HepG2 (cell line): ENCODE results near the gene PRKCZ. TPM values are rescaled to one million over a fixed set of nuclear protein-coding genes. Genes with fewer than 3 reads are reported as not detected.

Experiments
- ATAC-seq: fragments of 200-7000 bp; cut with Tn5 transposase; 3 replicates; pipeline ENCODE4 v1.9.1; 2020; ENCODE audit warnings: mild to moderate bottlenecking, moderate library complexity
- BruUV-seq: library from RNA; stranded (reverse); fragments of 400-500 nt; replicated peaks from 2 replicates; lab custom pipeline; 2021; lab: Mats Ljungman, UMichigan
- CTCF ChIA-PET: fragments of 300-600 bp; formaldehyde crosslinking; extraction: SDS; loops from one replicate; lab custom pipeline; 2021; ENCODE audit warnings: low total read pairs, inconsistent platforms, low intra/inter-chr PET ratio; lab: Yijun Ruan, JAX
- POLR2A ChIA-PET: fragments of 350-600 bp; sonication (Branson Sonifier 250); formaldehyde crosslinking; loops from one replicate; lab custom pipeline; 2020; ENCODE audit warnings: antibody characterized with exemption, inconsistent platforms; lab: Yijun Ruan, JAX
- DNase-seq: peaks from one replicate; pipeline ENCODE4 v3.0.0-alpha.2; 2015; ENCODE audit warnings: low spot score
- FAIRE-seq: peaks from 3 replicates; lab custom pipeline; 2011; peaks lifted over from hg19 to GRCh38; lab: Jason Lieb, UNC
- H2AFZ ChIP-seq: one replicate; pipeline ENCODE4 v1.6.1; 2011; ENCODE audit warnings: low read length, inconsistent platforms
- H3K27ac ChIP-seq: fragments of 300-600 bp; 3 replicates; pipeline ENCODE4 v1.8.0; 2011; ENCODE audit warnings: mixed run types, mild to moderate bottlenecking, mixed read lengths, low read length, inconsistent platforms; ENCODE audit not compliant: insufficient read depth; ENCODE audit errors: extremely low read length
- H3K27me3 ChIP-seq, 2 experiments: fragments of 200-600 bp in 1 of 2; 2 replicates in 1 of 2; 3 replicates in 1 of 2; pipeline versions ENCODE4 v1.6.0 to v1.8.0; 2011; ENCODE audit warnings: low read length in 2 of 2, mild to moderate bottlenecking in 2 of 2, moderate library complexity in 2 of 2, inconsistent platforms in 1 of 2; ENCODE audit not compliant: insufficient read depth in 2 of 2, control insufficient read depth in 1 of 2
- H3K36me3 ChIP-seq, 2 experiments: fragments of 200-600 bp in 1 of 2; replicated peaks in 1 of 2; 2 replicates in 1 of 2; 3 replicates in 1 of 2; pipeline versions ENCODE4 v1.5.1 to v1.8.0; 2011; ENCODE audit warnings: low read length in 2 of 2, inconsistent platforms in 1 of 2; ENCODE audit not compliant: insufficient read depth in 2 of 2, control insufficient read depth in 1 of 2
- H3K4me1 ChIP-seq: 2 replicates; pipeline ENCODE4 v1.5.1; 2012; ENCODE audit warnings: low read length, inconsistent platforms; ENCODE audit not compliant: insufficient read depth
- H3K4me2 ChIP-seq: 2 replicates; pipeline ENCODE4 v1.6.0; 2011; ENCODE audit warnings: low read depth, low read length, inconsistent platforms
- H3K4me3 ChIP-seq, 3 experiments: fragments of 200-600 bp in 1 of 3; sonication (generic), shearing (Covaris generic) in 1 of 3; replicated peaks in 1 of 3; 2 replicates each; pipeline ENCODE4 v1.5.1; 2011 to 2016; ENCODE audit warnings: low read length in 3 of 3, inconsistent platforms in 2 of 3, low read depth in 2 of 3, mild to moderate bottlenecking in 2 of 3, control low read depth in 1 of 3, mixed read lengths in 1 of 3; ENCODE audit not compliant: insufficient read depth in 1 of 3
- H3K79me2 ChIP-seq: one replicate; pipeline ENCODE4 v1.6.1; 2011; ENCODE audit warnings: low read length, inconsistent platforms; ENCODE audit not compliant: insufficient read depth
- H3K9ac ChIP-seq: 2 replicates; pipeline ENCODE4 v1.6.0; 2011; ENCODE audit warnings: mild to moderate bottlenecking, low read depth, low read length, inconsistent platforms; ENCODE audit not compliant: insufficient read depth
- H3K9me3 ChIP-seq: 2 replicates; pipeline ENCODE4 v1.5.1; 2012; ENCODE audit warnings: mild to moderate bottlenecking, low read length
- H4K20me1 ChIP-seq: 2 replicates; pipeline ENCODE4 v1.6.0; 2011; ENCODE audit warnings: inconsistent platforms, mild to moderate bottlenecking, low read length, moderate library complexity; ENCODE audit not compliant: insufficient read depth
- DPF2 ChIP-seq: sonication (generic); formaldehyde crosslinking; IDR thresholded peaks from 2 replicates; pipeline ENCODE4 v1.4.0; 2020; ENCODE audit warnings: mild to moderate bottlenecking, low read depth, missing genetic modification reagents, borderline replicate concordance
- EP300 ChIP-seq, 3 experiments: sonication (generic) in 1 of 3; formaldehyde crosslinking in 1 of 3; IDR thresholded peaks; 2 replicates each; pipeline versions ENCODE4 v1.5.1 to v1.6.1; 2011 to 2020; ENCODE audit warnings: low read depth in 2 of 3, low read length in 2 of 3, borderline replicate concordance in 1 of 3, improper control_type of control experiment in 1 of 3, mild to moderate bottlenecking in 1 of 3, missing genetic modification reagents in 1 of 3, moderate library complexity in 1 of 3
- GATAD2A ChIP-seq: IDR thresholded peaks from 2 replicates; pipeline ENCODE4 v1.6.1; 2016
- IRF2 ChIP-seq: IDR thresholded peaks from 2 replicates; pipeline ENCODE4 v1.6.1; 2018; ENCODE audit warnings: missing genetic modification reagents, missing compliant biosample characterization
- JARID2 ChIP-seq: sonication (generic); formaldehyde crosslinking; IDR thresholded peaks from 2 replicates; pipeline ENCODE4 v1.8.1; 2023; ENCODE audit warnings: missing genetic modification reagents, inconsistent platforms; ENCODE audit not compliant: insufficient replicate concordance
- NONO ChIP-seq, 2 experiments: fragments of 450-650 bp in 1 of 2; sonication (generic) in 1 of 2; formaldehyde crosslinking in 1 of 2; IDR thresholded peaks in 1 of 2; conservative IDR thresholded peaks in 1 of 2; 2 replicates each; pipeline versions ENCODE4 v1.6.1 to v1.8.0; 2017 to 2022; ENCODE audit warnings: mild to moderate bottlenecking in 1 of 2, missing genetic modification reagents in 1 of 2, moderate library complexity in 1 of 2
- NR2F6 ChIP-seq, 2 experiments: IDR thresholded peaks; 2 replicates each; pipeline ENCODE4 v1.6.1; 2016; ENCODE audit warnings: antibody characterized with exemption in 1 of 2, mild to moderate bottlenecking in 1 of 2
- RARA ChIP-seq: IDR thresholded peaks from 2 replicates; pipeline ENCODE4 v1.6.1; 2016; ENCODE audit warnings: missing genetic modification reagents, missing compliant biosample characterization
- TBX3 ChIP-seq: fragments of 450-650 bp; IDR thresholded peaks from 2 replicates; pipeline ENCODE4 v1.6.1; 2017; ENCODE audit warnings: antibody characterized with exemption, mild to moderate bottlenecking, inconsistent platforms, borderline replicate concordance
- THAP7 ChIP-seq: sonication (generic); formaldehyde crosslinking; IDR thresholded peaks from 2 replicates; pipeline ENCODE4 v1.8.1; 2023; ENCODE audit warnings: mild to moderate bottlenecking, missing genetic modification reagents
- TOPORS ChIP-seq: sonication (generic); formaldehyde crosslinking; IDR thresholded peaks from 2 replicates; pipeline ENCODE4 v1.8.0; 2023; ENCODE audit warnings: mild to moderate bottlenecking, missing genetic modification reagents
- YEATS4 ChIP-seq: sonication (generic); formaldehyde crosslinking; IDR thresholded peaks from 2 replicates; pipeline ENCODE4 v1.4.0; 2020; ENCODE audit warnings: missing genetic modification reagents, borderline replicate concordance
- ZBTB7A ChIP-seq: sonication (generic); formaldehyde crosslinking; IDR thresholded peaks from 2 replicates; pipeline ENCODE4 v1.8.0; 2022; ENCODE audit warnings: mild to moderate bottlenecking, missing genetic modification reagents
- ZMYM3 ChIP-seq: sonication (generic); formaldehyde crosslinking; IDR thresholded peaks from 2 replicates; pipeline ENCODE4 v1.5.1; 2020; ENCODE audit warnings: mild to moderate bottlenecking, missing genetic modification reagents
- ZNF136 ChIP-seq: sonication (generic); formaldehyde crosslinking; IDR thresholded peaks from 2 replicates; pipeline ENCODE4 v1.8.1; 2022; ENCODE audit warnings: low read depth, mild to moderate bottlenecking, moderate library complexity, missing genetic modification reagents
- ZNF180 ChIP-seq: sonication (generic); formaldehyde crosslinking; IDR thresholded peaks from 2 replicates; pipeline ENCODE4 v1.4.0; 2020; ENCODE audit warnings: low read depth, missing genetic modification reagents, borderline replicate concordance
- ZNF207 ChIP-seq: fragments of 450-650 bp; IDR thresholded peaks from 2 replicates; pipeline ENCODE4 v1.6.1; 2016; ENCODE audit warnings: antibody characterized with exemption, borderline replicate concordance
- ZNF496 ChIP-seq: sonication (generic); formaldehyde crosslinking; IDR thresholded peaks from 2 replicates; pipeline ENCODE4 v1.8.1; 2023; ENCODE audit warnings: mild to moderate bottlenecking, moderate library complexity, missing genetic modification reagents; ENCODE audit not compliant: insufficient replicate concordance
- ZNF569 ChIP-seq: sonication (generic); formaldehyde crosslinking; IDR thresholded peaks from 2 replicates; pipeline ENCODE4 v1.5.0; 2020; ENCODE audit warnings: mild to moderate bottlenecking, missing genetic modification reagents, moderate library complexity, borderline replicate concordance
- WGBS: methylation state at CpG from one replicate; pipeline ENCODE4 v1.1.6; 2017; ENCODE audit warnings: low lambda C conversion rate; 5-methylcytosine and 5-hydroxymethylcytosine counted together
- in situ Hi-C: cut with HindIII; loops from 2 replicates; pipeline ENCODE4 v1.10.0; 2017; ENCODE audit warnings: low pct_unique_long_range_greater_than_20kb; ENCODE audit not compliant: extremely low pct_ligation_motif_present
- intact Hi-C: fragments of 100-400 bp; cut with micrococcal nuclease; formaldehyde crosslinking; loops from one replicate; pipeline ENCODE4 v1.10.0; 2022; ENCODE audit not compliant: unreplicated experiment
- polyA plus RNA-seq, 8 experiments: library from polyadenylated mRNA; depleted of rRNA in 3 of 8; stranded (reverse) in 7 of 8; unstranded in 1 of 8; fragments of >200 nt; fragmentation: Illumina TruSeq in 4 of 8; extraction: Trizol in 4 of 8; gene quantifications; 2 replicates each; pipeline versions ENCODE4 v1.2.1 to v1.2.3, GENCODE V29; 2011 to 2016; ENCODE audit warnings: low read depth in 4 of 8, missing spikeins in 1 of 8, mixed read lengths in 1 of 8; ENCODE audit not compliant: insufficient read depth in 1 of 8
- total RNA-seq, 5 experiments: library from RNA; depleted of rRNA; stranded (reverse); fragments of >200 nt; fragmentation: Illumina TruSeq; extraction: Trizol; gene quantifications; 2 replicates each; pipeline ENCODE4 v1.2.3, GENCODE V29; 2016; ENCODE audit warnings: low read depth in 1 of 5
- TF ChIP-seq, protein P1 (sequence below): sonication (generic); formaldehyde crosslinking; IDR thresholded peaks from 2 replicates; pipeline ENCODE4 v1.8.0; 2022; ENCODE audit warnings: missing genetic modification reagents, low read depth, mild to moderate bottlenecking, borderline replicate concordance
- TF ChIP-seq, protein P2 (sequence below): sonication (generic); formaldehyde crosslinking; IDR thresholded peaks from 2 replicates; pipeline ENCODE4 v1.5.0; 2020; ENCODE audit warnings: missing genetic modification reagents

Gene PRKCZ
- total and polyA plus RNA-seq, 2 of the 13 experiments (the other 11 are each of a cell fraction or from before 2014, with no cell fraction given) = 34.7 to 85.2 TPM

GRCh38 chr1:2028870-2029560, 21.2 kb upstream of the PRKCZ start (continued):
- TF ChIP-seq THAP7 (CRISPR knock-in tag) (no peak), ZNF207 (no peak)
- TF ChIP-seq, protein P1, sequence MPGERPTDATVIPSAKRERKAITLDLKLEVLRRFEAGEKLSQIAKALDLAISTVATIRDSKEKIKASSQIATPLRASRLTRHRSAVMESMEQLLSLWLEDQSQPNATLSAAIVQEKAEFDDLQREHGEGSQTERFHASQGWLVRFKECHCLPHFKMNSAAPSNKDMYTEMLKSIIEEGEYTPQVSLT (CRISPR knock-in tag) = no peak
- TF ChIP-seq, protein P2, sequence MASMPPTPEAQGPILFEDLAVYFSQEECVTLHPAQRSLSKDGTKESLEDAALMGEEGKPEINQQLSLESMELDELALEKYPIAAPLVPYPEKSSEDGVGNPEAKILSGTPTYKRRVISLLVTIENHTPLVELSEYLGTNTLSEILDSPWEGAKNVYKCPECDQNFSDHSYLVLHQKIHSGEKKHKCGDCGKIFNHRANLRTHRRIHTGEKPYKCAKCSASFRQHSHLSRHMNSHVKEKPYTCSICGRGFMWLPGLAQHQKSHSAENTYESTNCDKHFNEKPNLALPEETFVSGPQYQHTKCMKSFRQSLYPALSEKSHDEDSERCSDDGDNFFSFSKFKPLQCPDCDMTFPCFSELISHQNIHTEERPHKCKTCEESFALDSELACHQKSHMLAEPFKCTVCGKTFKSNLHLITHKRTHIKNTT (CRISPR knock-in tag) = no peak
- TF ChIP-seq, all 625 proteins: peak for 0

DNA sequence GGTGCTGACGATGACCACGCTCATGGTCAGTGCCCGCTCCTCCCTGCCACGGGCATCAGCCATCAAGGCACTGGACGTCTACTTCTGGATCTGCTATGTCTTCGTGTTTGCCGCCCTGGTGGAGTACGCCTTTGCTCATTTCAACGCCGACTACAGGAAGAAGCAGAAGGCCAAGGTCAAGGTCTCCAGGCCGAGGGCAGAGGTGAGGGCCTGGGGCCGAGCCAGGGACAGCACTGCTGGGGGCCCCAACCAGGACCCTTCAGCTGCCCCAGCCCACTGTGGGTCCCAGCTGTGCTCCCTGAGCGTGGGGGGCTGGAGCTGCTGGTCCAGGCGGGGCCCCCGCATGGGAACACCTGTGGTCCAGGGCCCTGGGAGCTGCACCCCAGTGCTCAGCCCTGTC, 20.6 kb upstream of the PRKCZ start:
- H2AFZ ChIP-seq = no peak overlapping the region
- DNase-seq (no peak), ATAC-seq (no peak), FAIRE-seq (no peak)
- peaks cover 16% of the 10 kb centered on the region; the same call in 1 of the 2 replicates for H3K4me1 ChIP-seq
- H4K20me1 ChIP-seq = no peaks in the 10 kb centered on the region
- WGBS = 18% methylated on average over 8 of the region's 15 CpGs
- H3K36me3 ChIP-seq = no peaks in the 10 kb centered on the region
- no TSS peak for BruUV-seq
- no peak overlapping the region for H3K4me2 ChIP-seq
- no peak overlapping the region for H3K9ac ChIP-seq
- H3K27ac ChIP-seq = no peak overlapping the region
- H3K9me3 ChIP-seq = no peaks in the 10 kb centered on the region
- in situ Hi-C loops (no loop called here), intact Hi-C loops (no loop called here)
- no peak overlapping the region for H3K4me3 ChIP-seq
- no peaks in the 10 kb centered on the region for H3K79me2 ChIP-seq
- ChIA-PET CTCF (no interaction called here), POLR2A (interaction anchor here (1.5 kb wide), 1 partner anchor 88 kb away, joined by 3 read pairs; no protein-coding TSS in a partner anchor)
- H3K27me3 ChIP-seq = peaks cover 29 to 87% of the 10 kb centered on the region in 2 experiments
- TF ChIP-seq ZMYM3 (no peak), YEATS4 (CRISPR knock-in tag) (no peak), DPF2 (CRISPR knock-in tag) (no peak), TOPORS (no peak), JARID2 (CRISPR knock-in tag) (no peak), NR2F6 (IDR thresholded peaks at IDR 0.05) (no peak; the same call in 1 of the 2 replicates), NR2F6 (CRISPR knock-in tag; IDR thresholded peaks at IDR 0.05) (0 out of 2 replicates have a peak, but pooled peaks have one; percentile 36), NONO (IDR thresholded peaks at IDR 0.05) (no peak), NONO (CRISPR knock-in tag; conservative IDR thresholded peaks at IDR 0.05) (no peak), IRF2 (CRISPR knock-in tag) (no peak), RARA (CRISPR knock-in tag) (peak; percentile 46; the same call in 1 of the 2 replicates), ZNF136 (no peak), ZNF569 (CRISPR knock-in tag) (no peak), GATAD2A (CRISPR knock-in tag) (no peak), ZNF496 (CRISPR knock-in tag) (no peak), ZNF180 (CRISPR knock-in tag) (no peak), TBX3 (no peak), ZBTB7A (CRISPR knock-in tag) (no peak), EP300 (IDR thresholded peaks at IDR 0.05; ENCODE audit: low read depth in 2 of 2, low read length in 2 of 2) (no peak), EP300 (CRISPR knock-in tag; IDR thresholded peaks at IDR 0.05; ENCODE audit: borderline replicate concordance) (no peak)
